ENCODE measurements around the gene KRT222.

GRCh38 chr17:40648384-40648968 is 16.5 kb downstream of the KRT222 start:
- TF ChIP-seq CTCF (conservative IDR thresholded peaks at IDR 0.05; ENCODE audit: low read depth, low read length) (no peak), EZH2 (IDR thresholded peaks at IDR 0.05; ENCODE audit: borderline replicate concordance, low read depth, low read length, poor library complexity, severe bottlenecking) (no peak)
